PC-3 (cell line): Measurements from ENCODE around the gene FEV.

ENCODE experiments used
- CTCF ChIP-seq: fragments of 300-600 bp; sonication (generic); conservative IDR thresholded peaks from 2 replicates; pipeline ENCODE4 v1.5.1; 2017; ENCODE audit warnings: antibody characterized with exemption, low read depth, mild to moderate bottlenecking, low read length
- EZH2 ChIP-seq: fragments of 300-600 bp; sonication (generic); IDR thresholded peaks from one replicate; pipeline ENCODE4 v1.6.1; 2017; ENCODE audit warnings: antibody characterized with exemption, mild to moderate bottlenecking, low read length; ENCODE audit not compliant: unreplicated experiment

- TF ChIP-seq CTCF (no peak), EZH2 (no peak)
Observed at GRCh38 chr2:218995561-218995960, 10.6 kb upstream of the FEV start.
